ENCODE data around the gene BIRC2.
"Not testable (repeated sequence)": the region's sequence is repeated elsewhere in the genome, so short reads cannot be mapped to it uniquely, and the experiment has no call there.

The BIRC2 gene

GRCh38 chr11:102346748-102347461 lies at the start of gene BIRC2:
Gene BIRC2, plus strand, starts transcription at chr11:102347214. Its CDS starts 2,641 bp downstream, at chr11:102349855.
- ATAC-seq, result peak; percentile 91

- not testable (repeated sequence) for ATAC-seq
Observed at GRCh38 chr11:102300837-102301236, 46.2 kb upstream of the BIRC2 start.

GRCh38 chr11:102302241-102302640 lies 44.8 kb upstream of the BIRC2 start:
- no peak for ATAC-seq

- ATAC-seq, result no peak
Observed at GRCh38 chr11:102304686-102305085, 42.3 kb upstream of the BIRC2 start.

- no peak for ATAC-seq
Observed at GRCh38 chr11:102305352-102306047, 41.5 kb upstream of the BIRC2 start.

- peak; percentile 71 to 73 for ATAC-seq
Observed at GRCh38 chr11:102306048-102306597, 40.9 kb upstream of the BIRC2 start.

GRCh38 chr11:102306817-102307726 lies 39.9 kb upstream of the BIRC2 start:
- ATAC-seq, result peak; percentile 53 to 61

- no peak for ATAC-seq
Observed at GRCh38 chr11:102307727-102308038, 39.3 kb upstream of the BIRC2 start.

GRCh38 chr11:102309621-102310541 lies 37.1 kb upstream of the BIRC2 start:
- no peak for ATAC-seq

GRCh38 chr11:102312667-102313066 lies 34.3 kb upstream of the BIRC2 start:
- no peak for ATAC-seq

- ATAC-seq, result no peak
Observed at GRCh38 chr11:102313238-102313940, 33.6 kb upstream of the BIRC2 start.

- no peak for ATAC-seq
Observed at GRCh38 chr11:102314784-102315183, 32.2 kb upstream of the BIRC2 start.

GRCh38 chr11:102316346-102316904 lies 30.6 kb upstream of the BIRC2 start:
- ATAC-seq, result no peak

- peak; percentile 85 for ATAC-seq
Observed at GRCh38 chr11:102317099-102317767, 29.8 kb upstream of the BIRC2 start, which contains the start of gene BIRC3. Gene BIRC3, plus strand, starts transcription at chr11:102317484. Its CDS starts 7,026 bp downstream, at chr11:102324510.

GRCh38 chr11:102317768-102318103 lies 29.3 kb upstream of the BIRC2 start:
- peak in 1 of 2 donors; percentile 1 for ATAC-seq

GRCh38 chr11:102318469-102318868 lies 28.5 kb upstream of the BIRC2 start:
- peak; percentile 30 to 36 for ATAC-seq

- ATAC-seq, result no peak
Observed at GRCh38 chr11:102319544-102319943, 27.5 kb upstream of the BIRC2 start.

- ATAC-seq, result no peak
Observed at GRCh38 chr11:102320188-102320587, 26.8 kb upstream of the BIRC2 start.

- no peak for ATAC-seq
Observed at GRCh38 chr11:102320679-102321078, 26.3 kb upstream of the BIRC2 start.

GRCh38 chr11:102322560-102322959 lies 24.5 kb upstream of the BIRC2 start:
- ATAC-seq, result no peak
